Mesothelial cell of epicardium (in vitro differentiated cells): ENCODE results near the gene NR3C2. TPM values are rescaled to one million over a fixed set of nuclear protein-coding genes. Genes with fewer than 3 reads are reported as not detected.

Experiments
- DNase-seq, 2 experiments: peaks; one replicate each; pipeline ENCODE4 v3.0.0; 2021; ENCODE audit warnings: low spot score in 2 of 2; ENCODE audit not compliant: unreplicated experiment in 2 of 2
- H3K27ac Mint-ChIP-seq: 2 replicates; pipeline ENCODE4 v1.8.0; 2021; ENCODE audit warnings: mixed read lengths
- H3K27me3 Mint-ChIP-seq: 2 replicates; pipeline ENCODE4 v1.8.0; 2021; ENCODE audit warnings: low read depth, mixed read lengths
- H3K36me3 Mint-ChIP-seq: 2 replicates; pipeline ENCODE4 v1.8.0; 2021; ENCODE audit warnings: mixed read lengths
- H3K4me1 Mint-ChIP-seq: 2 replicates; pipeline ENCODE4 v1.8.0; 2021; ENCODE audit warnings: mixed read lengths
- H3K4me3 Mint-ChIP-seq: 2 replicates; pipeline ENCODE4 v1.8.0; 2021; ENCODE audit warnings: mild to moderate bottlenecking, moderate library complexity, mixed read lengths
- H3K9me3 Mint-ChIP-seq: 2 replicates; pipeline ENCODE4 v1.8.0; 2021; ENCODE audit warnings: mixed read lengths
- total RNA-seq: library from RNA; stranded (reverse); gene quantifications from 3 replicates; pipeline ENCODE4 v1.2.1, GENCODE V29; 2021
- TF ChIP-seq, protein P1 (sequence below): fragments of 200-600 bp; sonication (generic); IDR thresholded peaks from one replicate; pipeline ENCODE4 v1.5.0; 2021; ENCODE audit warnings: antibody characterized with exemption; ENCODE audit not compliant: unreplicated experiment

Gene NR3C2
- total RNA-seq, 1 donor from 2014 or later = 5.2 TPM

- TF ChIP-seq, protein P1, sequence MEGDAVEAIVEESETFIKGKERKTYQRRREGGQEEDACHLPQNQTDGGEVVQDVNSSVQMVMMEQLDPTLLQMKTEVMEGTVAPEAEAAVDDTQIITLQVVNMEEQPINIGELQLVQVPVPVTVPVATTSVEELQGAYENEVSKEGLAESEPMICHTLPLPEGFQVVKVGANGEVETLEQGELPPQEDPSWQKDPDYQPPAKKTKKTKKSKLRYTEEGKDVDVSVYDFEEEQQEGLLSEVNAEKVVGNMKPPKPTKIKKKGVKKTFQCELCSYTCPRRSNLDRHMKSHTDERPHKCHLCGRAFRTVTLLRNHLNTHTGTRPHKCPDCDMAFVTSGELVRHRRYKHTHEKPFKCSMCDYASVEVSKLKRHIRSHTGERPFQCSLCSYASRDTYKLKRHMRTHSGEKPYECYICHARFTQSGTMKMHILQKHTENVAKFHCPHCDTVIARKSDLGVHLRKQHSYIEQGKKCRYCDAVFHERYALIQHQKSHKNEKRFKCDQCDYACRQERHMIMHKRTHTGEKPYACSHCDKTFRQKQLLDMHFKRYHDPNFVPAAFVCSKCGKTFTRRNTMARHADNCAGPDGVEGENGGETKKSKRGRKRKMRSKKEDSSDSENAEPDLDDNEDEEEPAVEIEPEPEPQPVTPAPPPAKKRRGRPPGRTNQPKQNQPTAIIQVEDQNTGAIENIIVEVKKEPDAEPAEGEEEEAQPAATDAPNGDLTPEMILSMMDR = no peak
- Mint-ChIP-seq H3K27ac (no peak overlapping the region), H3K36me3 (peaks cover 5% of the 10 kb centered on the region), H3K4me3 (no peak overlapping the region), H3K27me3 (no peaks in the 10 kb centered on the region), H3K9me3 (peaks cover 26% of the 10 kb centered on the region), H3K4me1 (peaks cover 5% of the 10 kb centered on the region)
- no peak for DNase-seq
Measured at GRCh38 chr4:148109216-148109615, 333.0 kb downstream of the NR3C2 start.

DNA sequence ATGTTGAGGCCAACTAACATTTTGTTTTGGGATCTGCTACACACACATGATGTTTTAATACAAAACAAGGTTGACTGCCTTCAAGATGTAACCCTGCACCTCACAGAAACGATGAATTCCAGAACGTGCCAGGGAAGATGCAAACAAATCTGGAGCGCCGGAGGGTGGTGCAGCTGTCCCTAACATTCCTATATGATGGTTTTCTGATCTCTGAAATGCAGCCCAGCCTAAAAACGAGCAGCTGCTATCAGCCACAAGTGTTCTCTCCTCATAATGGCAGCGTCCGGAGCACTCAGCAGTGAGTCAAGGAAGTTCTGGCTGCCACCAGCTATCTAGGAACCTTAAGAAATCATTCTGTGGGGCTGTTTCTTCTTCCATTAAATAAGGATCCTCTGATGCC is 333.4 kb downstream of the NR3C2 start:
- TF ChIP-seq, protein P1 = no peak
- Mint-ChIP-seq H3K27me3 (no peaks in the 10 kb centered on the region), H3K9me3 (peaks cover 30% of the 10 kb centered on the region), H3K27ac (no peak overlapping the region), H3K4me1 (peaks cover 5% of the 10 kb centered on the region), H3K36me3 (peaks cover 5% of the 10 kb centered on the region), H3K4me3 (no peak overlapping the region)
- no peak for DNase-seq

DNA sequence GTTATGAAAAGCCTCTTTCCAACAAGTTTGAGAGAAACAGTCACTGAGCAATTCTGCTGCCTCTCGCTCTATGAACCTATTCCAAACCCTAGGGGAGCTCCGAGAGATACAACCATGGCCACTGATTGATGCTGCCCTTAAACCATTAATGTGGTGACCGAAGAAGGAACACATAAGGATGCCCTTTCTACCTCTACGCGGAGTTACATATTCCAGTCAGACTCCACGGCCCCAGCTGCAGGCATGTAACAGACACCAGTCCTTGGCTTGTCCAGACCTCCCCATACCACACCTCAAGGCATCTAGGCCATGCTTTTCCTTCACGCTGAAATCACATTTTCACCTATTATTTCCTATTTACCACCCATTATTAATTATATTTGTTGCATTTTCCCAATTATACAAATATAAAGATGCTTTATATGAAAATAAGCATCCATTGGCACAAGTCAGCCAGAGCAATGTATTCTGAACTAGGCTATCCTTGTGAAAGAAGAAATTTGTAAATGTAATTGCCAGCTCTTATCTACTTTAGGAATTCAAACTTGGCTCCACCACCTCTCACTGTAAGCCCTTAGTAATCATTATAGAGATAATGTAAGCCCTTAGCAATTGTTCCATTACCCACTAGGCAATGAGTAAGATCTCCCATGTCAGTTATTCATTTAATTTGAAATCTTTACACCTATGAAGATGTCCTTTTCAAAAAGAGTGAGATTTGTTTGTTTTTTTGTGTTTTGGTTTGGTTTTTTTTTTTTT is 338.4 kb downstream of the NR3C2 start:
- Mint-ChIP-seq H3K4me1 (no peaks in the 10 kb centered on the region), H3K27ac (no peak overlapping the region), H3K9me3 (peaks cover 30% of the 10 kb centered on the region), H3K27me3 (no peaks in the 10 kb centered on the region), H3K4me3 (no peak overlapping the region), H3K36me3 (peaks cover 5% of the 10 kb centered on the region)
- TF ChIP-seq, protein P1 = no peak
- DNase-seq = no peak

- no peak overlapping the region for H3K27ac Mint-ChIP-seq
- no peak for DNase-seq
- no peaks in the 10 kb centered on the region for H3K4me1 Mint-ChIP-seq
- TF ChIP-seq, protein P1 = no peak
- no peaks in the 10 kb centered on the region for H3K27me3 Mint-ChIP-seq
- H3K4me3 Mint-ChIP-seq = no peak overlapping the region
- H3K36me3 Mint-ChIP-seq = peaks cover 5% of the 10 kb centered on the region
- H3K9me3 Mint-ChIP-seq = peaks cover 20% of the 10 kb centered on the region
Measured at GRCh38 chr4:148101790-148102189, 340.4 kb downstream of the NR3C2 start.

DNA sequence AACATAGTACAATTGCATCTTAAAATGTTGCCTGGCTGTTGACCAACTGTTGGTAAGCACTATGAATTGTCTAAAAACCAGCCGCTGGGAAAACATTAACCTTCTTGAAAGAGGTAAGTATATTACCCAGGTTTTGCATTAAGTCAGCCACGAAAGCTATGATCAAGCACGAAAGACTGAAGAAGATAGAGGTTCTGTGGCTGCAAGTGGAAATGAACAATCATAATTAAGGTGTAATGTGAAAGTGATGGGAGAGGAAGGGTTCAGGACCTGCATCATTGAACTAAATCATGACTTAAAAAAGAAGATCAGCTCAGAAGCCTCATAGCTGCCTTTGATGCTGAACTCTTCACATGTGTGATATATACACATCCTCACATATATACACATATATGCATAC is 341.0 kb downstream of the NR3C2 start:
- Mint-ChIP-seq H3K27me3 (no peaks in the 10 kb centered on the region), H3K27ac (no peak overlapping the region), H3K4me3 (no peak overlapping the region), H3K4me1 (no peaks in the 10 kb centered on the region), H3K9me3 (peaks cover 16% of the 10 kb centered on the region), H3K36me3 (peaks cover 4% of the 10 kb centered on the region)
- TF ChIP-seq, protein P1 = no peak
- no peak for DNase-seq
